Transverse colon (tissue), 4 donors: ENCODE data around the gene ADCY5.

Experiments
- CTCF ChIP-seq, 5 experiments: fragments of 200-600 bp in 3 of 5; fragments of 450-650 bp in 2 of 5; sonication (generic) in 3 of 5; IDR thresholded peaks; 1 replicate in 2 of 5; 2 replicates in 3 of 5; pipeline ENCODE4 v1.5.1; 2016 to 2017; ENCODE audit warnings: antibody characterized with exemption in 5 of 5, inconsistent platforms in 3 of 5, mild to moderate bottlenecking in 2 of 5, moderate library complexity in 1 of 5
- POLR2A ChIP-seq: fragments of 450-650 bp; IDR thresholded peaks from one replicate; pipeline ENCODE4 v1.6.1; 2016; ENCODE audit warnings: antibody characterized with exemption, mild to moderate bottlenecking, moderate library complexity
- POLR2AphosphoS5 ChIP-seq, 3 donors: sonication (generic); formaldehyde crosslinking; IDR thresholded peaks; one replicate each; pipeline ENCODE4 v1.6.1; 2016; ENCODE audit warnings: antibody characterized with exemption in 3 of 3

- TF ChIP-seq CTCF (IDR thresholded peaks at IDR 0.05) (no peak), POLR2A (no peak), POLR2AphosphoS5 (IDR thresholded peaks at IDR 0.05) (no peak)
Measured at GRCh38 chr3:123464211-123464610, 15.3 kb upstream of the ADCY5 start.
